22Rv1 (cell line): ENCODE results near the gene C1QC.

Experiments
- CTCF ChIP-seq: fragments of 450-650 bp; IDR thresholded peaks from 2 replicates; pipeline ENCODE4 v1.5.1; 2017; ENCODE audit warnings: mild to moderate bottlenecking
- ZFX ChIP-seq: fragments of 450-650 bp; IDR thresholded peaks from 2 replicates; pipeline ENCODE4 v1.6.1; 2017; ENCODE audit warnings: antibody characterized with exemption, borderline replicate concordance

- no peak for TF ChIP-seq CTCF
- TF ChIP-seq ZFX = no peak
Observed at GRCh38 chr1:22670352-22670975, 27.0 kb downstream of the C1QC start.
